Ectodermal cell (in vitro differentiated cells): Measurements from ENCODE around the gene KDM4B.
A peak's percentile ranks its signal among the peaks of the same experiment; 100 is the strongest.

Experiments used
- H3K27ac ChIP-seq: 2 replicates; pipeline ENCODE4 v1.7.0; 2013; ENCODE audit warnings: mild to moderate bottlenecking, low read depth, low read length; ENCODE audit not compliant: insufficient read depth, poor library complexity, severe bottlenecking
- H3K27me3 ChIP-seq: 2 replicates; pipeline ENCODE4 v1.7.0; 2013; ENCODE audit warnings: mild to moderate bottlenecking, low read length; ENCODE audit not compliant: insufficient read depth, control insufficient read depth, poor library complexity, severe bottlenecking
- H3K36me3 ChIP-seq: one replicate; pipeline ENCODE4 v1.7.0; 2013; ENCODE audit warnings: low read length; ENCODE audit not compliant: control insufficient read depth, insufficient read depth
- H3K4me1 ChIP-seq: one replicate; pipeline ENCODE4 v1.7.0; 2013; ENCODE audit warnings: low read length; ENCODE audit not compliant: control insufficient read depth, insufficient read depth
- H3K4me3 ChIP-seq: 2 replicates; pipeline ENCODE4 v1.7.0; 2013; ENCODE audit warnings: low read depth, low read length, control low read depth; ENCODE audit not compliant: insufficient read depth
- H3K9me3 ChIP-seq: 2 replicates; pipeline ENCODE4 v1.7.0; 2013; ENCODE audit warnings: mild to moderate bottlenecking, low read length, moderate library complexity; ENCODE audit not compliant: control insufficient read depth
- WGBS, 2 experiments: methylation state at CpG; one replicate each; pipeline ENCODE4 v1.1.7; 2013; ENCODE audit warnings: missing lambda C conversion rate in 2 of 2; 5-methylcytosine and 5-hydroxymethylcytosine counted together

The KDM4B gene

GRCh38 chr19:4966591-4966990 lies 2.3 kb upstream of the KDM4B start:
- peaks cover 16% of the 10 kb centered on the region for H3K36me3 ChIP-seq
- peaks cover 8% of the 10 kb centered on the region for H3K27me3 ChIP-seq
- no peak overlapping the region for H3K27ac ChIP-seq
- H3K4me1 ChIP-seq: peaks cover 14% of the 10 kb centered on the region
- no peaks in the 10 kb centered on the region for H3K9me3 ChIP-seq
- no peak overlapping the region for H3K4me3 ChIP-seq
- 86 to 89% methylated on average over 6 of the region's 6 CpGs for whole genome bisulfite sequencing, 2 experiments

DNA sequence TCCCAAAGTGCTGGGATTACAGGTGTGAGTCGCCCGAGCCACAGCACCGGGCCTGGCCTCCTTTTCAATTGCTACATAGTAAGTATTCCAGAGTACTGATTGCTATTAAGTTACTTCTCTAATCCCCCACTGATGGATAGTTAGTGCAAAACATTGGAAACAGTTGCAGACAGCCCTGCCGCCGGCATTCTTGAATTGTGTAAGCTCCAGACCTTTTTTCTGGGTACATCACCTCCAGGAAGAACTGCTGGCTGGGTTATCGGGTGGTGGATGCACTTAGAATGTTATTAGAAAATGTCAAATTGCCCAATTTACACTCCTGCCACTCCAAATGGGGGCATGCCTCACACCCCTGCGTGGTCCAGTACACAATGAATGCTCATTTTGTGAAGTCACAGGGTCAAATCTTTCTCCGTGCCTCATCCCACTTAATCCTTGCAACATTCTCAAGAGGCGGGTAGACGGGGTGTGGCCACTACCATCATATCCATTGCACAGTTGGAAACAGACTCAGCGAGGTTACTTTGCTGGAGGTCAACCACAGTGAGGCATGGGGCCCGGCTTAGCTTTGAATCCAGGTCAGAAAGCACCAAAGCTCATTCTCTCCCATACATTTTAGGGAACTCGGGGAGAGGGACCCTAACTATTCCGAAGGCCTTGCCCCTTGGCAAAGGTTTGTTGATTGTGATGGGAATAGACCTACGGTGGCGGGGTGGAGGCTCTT lies 1.0 kb upstream of the KDM4B start:
- no peaks in the 10 kb centered on the region for H3K9me3 ChIP-seq
- no peak overlapping the region for H3K4me3 ChIP-seq
- peaks cover 15% of the 10 kb centered on the region for H3K4me1 ChIP-seq
- WGBS, 2 experiments: 87 to 89% methylated on average over 16 of the region's 16 CpGs
- H3K36me3 ChIP-seq: peaks cover 5% of the 10 kb centered on the region
- no peak overlapping the region for H3K27ac ChIP-seq
- peaks cover 8% of the 10 kb centered on the region for H3K27me3 ChIP-seq

- no peaks in the 10 kb centered on the region for H3K9me3 ChIP-seq
- peaks cover 15% of the 10 kb centered on the region for H3K4me1 ChIP-seq
- H3K4me3 ChIP-seq: peak overlapping the region; percentile 58
- peaks cover 1% of the 10 kb centered on the region for H3K36me3 ChIP-seq
- WGBS, 2 experiments: 0% methylated on average over 50 to 53 of the region's 54 CpGs
- no peak overlapping the region for H3K27ac ChIP-seq
- H3K27me3 ChIP-seq: peaks cover 8% of the 10 kb centered on the region
Measured at GRCh38 chr19:4969292-4969771, 419 bp downstream of the KDM4B start.

DNA sequence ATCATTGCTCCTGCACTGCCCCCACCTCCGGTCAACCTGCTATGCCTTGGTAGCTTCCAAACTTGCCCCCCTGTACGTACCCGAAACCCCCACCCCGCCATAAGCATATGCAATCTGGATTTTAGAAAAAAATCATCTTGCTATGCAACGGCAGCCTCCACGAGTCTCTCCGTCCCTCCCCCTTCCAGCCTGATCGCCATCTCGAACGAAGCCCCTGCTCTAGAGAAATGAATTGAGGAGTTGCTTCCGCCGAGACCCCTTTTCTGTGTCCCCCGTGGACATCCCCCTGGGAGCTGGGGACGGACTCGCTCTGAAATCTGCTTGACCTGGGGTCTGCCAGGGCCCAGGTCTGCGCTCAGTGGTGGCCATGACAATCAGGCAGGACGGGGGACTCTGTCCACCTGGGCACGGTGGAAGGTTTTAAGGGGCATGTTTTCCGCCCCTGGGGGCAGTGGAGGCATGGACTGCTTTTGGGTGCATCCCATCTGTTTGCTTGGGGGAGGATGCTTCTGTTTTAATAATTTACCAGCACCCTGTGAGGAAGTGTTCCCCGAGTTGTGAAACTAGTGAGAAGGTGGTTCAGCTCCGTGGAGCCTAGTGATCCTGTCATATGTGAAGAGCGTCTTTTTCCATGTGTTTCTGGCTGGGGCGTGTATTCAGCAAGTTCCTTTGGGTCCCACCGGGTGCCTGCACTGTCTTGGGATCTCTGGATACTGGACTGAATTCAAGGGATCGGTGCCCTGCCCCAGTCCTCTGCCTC lies 1.0 kb downstream of the KDM4B start:
- H3K4me3 ChIP-seq: peak overlapping the region; percentile 58
- no peak overlapping the region for H3K27ac ChIP-seq
- H3K4me1 ChIP-seq: peaks cover 15% of the 10 kb centered on the region
- no peaks in the 10 kb centered on the region for H3K9me3 ChIP-seq
- 4 to 5% methylated on average over 25 of the region's 25 CpGs for WGBS, 2 experiments
- H3K36me3 ChIP-seq: no peaks in the 10 kb centered on the region
- H3K27me3 ChIP-seq: peaks cover 8% of the 10 kb centered on the region

DNA sequence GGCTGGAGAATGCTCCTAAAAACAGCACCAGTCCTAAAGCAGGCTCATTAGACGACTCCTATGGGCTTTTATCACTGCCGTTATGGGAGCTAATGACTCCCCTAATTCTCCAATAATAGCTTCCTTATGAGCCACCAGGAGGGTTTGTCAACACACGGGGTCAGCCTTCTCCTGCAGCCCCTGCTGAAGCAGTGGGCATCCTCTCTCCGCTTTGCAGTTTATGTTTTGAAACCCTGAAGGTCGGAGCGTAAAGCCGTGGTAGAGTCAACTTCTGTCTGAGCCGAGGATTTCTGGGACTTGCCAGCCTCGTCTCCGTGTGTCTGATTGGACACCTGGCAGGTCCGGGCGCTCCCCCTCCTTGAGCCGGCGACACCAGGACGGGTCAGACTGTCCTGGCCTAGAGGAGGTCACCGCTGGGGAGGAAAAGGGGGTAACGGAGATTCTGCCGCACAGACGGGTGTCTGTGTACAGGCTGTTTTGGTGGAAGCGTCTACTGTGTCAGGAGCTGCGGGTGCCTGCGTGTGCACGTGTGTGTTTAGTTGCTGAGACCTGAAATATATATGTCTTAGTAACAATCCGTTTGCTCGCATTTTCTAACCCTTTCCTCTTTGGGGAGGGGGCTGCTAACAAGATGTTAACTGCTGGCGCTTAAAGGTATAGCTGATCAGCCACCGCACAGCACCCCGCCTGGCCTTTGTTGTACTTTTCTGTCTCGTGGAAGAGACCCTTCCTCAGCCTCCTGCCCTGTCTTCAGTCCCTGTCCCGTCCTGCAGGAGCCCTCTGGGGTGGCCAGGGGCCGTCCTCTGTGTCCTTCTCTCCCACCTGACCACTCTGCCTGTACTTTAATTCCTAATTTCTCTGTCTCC lies 1.9 kb downstream of the KDM4B start:
- 5 to 6% methylated on average over 31 of the region's 31 CpGs for WGBS, 2 experiments
- Histone ChIP-seq H3K4me1 (peaks cover 15% of the 10 kb centered on the region), H3K27ac (peak overlapping the region; percentile 6), H3K9me3 (no peaks in the 10 kb centered on the region), H3K27me3 (peaks cover 8% of the 10 kb centered on the region), H3K36me3 (no peaks in the 10 kb centered on the region), H3K4me3 (peak overlapping the region; percentile 58)

- WGBS, 2 experiments: 33 to 35% methylated on average over 10 of the region's 10 CpGs
- Histone ChIP-seq H3K9me3 (no peaks in the 10 kb centered on the region), H3K27me3 (peaks cover 8% of the 10 kb centered on the region), H3K36me3 (no peaks in the 10 kb centered on the region), H3K4me3 (peak overlapping the region; percentile 58), H3K4me1 (peaks cover 15% of the 10 kb centered on the region), H3K27ac (no peak overlapping the region)
Measured at GRCh38 chr19:4971424-4971793, 2.5 kb downstream of the KDM4B start.

DNA sequence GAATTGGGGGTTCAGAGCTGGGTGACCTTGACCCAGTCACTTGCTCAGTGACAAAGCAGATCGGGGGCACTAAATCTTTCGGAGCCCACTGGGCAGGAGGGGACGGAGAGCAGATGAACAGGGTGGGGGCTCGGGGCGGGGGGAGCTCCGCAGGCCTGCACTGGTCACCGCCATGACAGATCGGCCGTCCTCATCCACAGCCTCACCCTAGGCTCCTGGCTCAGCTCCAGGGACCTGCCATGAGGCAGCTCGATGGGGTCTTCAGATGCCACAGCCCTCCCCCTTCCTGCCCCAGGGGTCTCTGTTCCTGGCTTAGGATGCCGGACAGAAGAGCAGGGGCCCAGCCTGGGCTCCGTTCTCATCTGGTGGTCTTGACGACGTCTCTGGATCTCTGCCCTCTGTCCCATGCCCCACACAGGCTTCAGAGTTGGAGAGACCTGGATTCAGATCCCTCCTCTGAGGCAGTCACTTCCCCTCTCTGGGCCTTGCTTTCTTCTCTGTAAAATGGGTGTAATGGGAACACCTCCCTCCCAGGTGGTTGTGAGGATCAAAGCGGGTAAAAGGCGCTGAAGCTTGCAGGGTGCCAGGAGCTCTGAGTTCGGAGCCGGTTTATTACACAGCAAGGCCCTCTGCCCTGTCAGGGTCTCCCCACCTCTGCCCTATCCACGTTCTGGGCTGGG lies 3.0 kb downstream of the KDM4B start:
- no peak overlapping the region for H3K4me3 ChIP-seq

GRCh38 chr19:4972509-4973230 lies 3.8 kb downstream of the KDM4B start:
- no peak overlapping the region for H3K27ac ChIP-seq
- peaks cover 15% of the 10 kb centered on the region for H3K4me1 ChIP-seq
- H3K9me3 ChIP-seq: no peaks in the 10 kb centered on the region
- no peak overlapping the region for H3K4me3 ChIP-seq
- peaks cover 8% of the 10 kb centered on the region for H3K27me3 ChIP-seq
- WGBS, 2 experiments: 93 to 94% methylated on average over 12 of the region's 12 CpGs
- H3K36me3 ChIP-seq: no peaks in the 10 kb centered on the region

More for the DNA sequence above, 3.0 kb downstream of the KDM4B start:
- no peak overlapping the region for H3K27ac ChIP-seq
- peaks cover 15% of the 10 kb centered on the region for H3K4me1 ChIP-seq
- H3K27me3 ChIP-seq: peaks cover 8% of the 10 kb centered on the region
- 93 to 94% methylated on average over 19 of the region's 19 CpGs for WGBS, 2 experiments
- H3K9me3 ChIP-seq: no peaks in the 10 kb centered on the region
- no peaks in the 10 kb centered on the region for H3K36me3 ChIP-seq

DNA sequence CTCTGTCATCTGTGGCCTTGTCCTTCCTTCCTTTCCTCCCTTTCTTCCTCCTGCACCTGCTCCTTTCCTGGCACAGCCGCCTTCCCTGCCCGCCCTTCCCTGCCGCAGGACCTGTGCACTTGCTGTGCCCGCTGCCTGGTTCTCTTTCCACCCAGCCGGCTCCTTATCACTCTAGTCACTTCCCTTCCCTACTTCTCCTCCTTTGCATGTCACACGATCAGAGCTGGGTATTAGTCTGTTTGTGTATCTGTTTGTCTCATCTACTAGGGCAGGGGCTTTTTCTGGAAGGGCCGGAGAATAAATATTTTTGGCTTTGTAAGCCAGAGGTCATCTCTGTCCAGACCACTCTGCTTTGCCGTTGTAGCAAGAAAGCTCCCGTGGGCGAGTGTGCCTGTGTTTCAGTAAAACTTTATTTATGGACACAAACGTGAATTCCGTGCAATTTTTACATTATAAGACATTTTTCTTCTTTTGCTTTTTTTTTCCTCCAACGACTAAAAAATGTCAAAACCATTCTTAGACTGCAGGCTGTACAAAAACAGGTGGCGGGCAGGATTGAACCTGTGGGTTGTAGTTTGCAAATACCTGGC lies 6.1 kb downstream of the KDM4B start:
- WGBS, 2 experiments: 93 to 94% methylated on average over 14 of the region's 14 CpGs
- H3K36me3 ChIP-seq: no peaks in the 10 kb centered on the region
- no peak overlapping the region for H3K4me3 ChIP-seq
- no peaks in the 10 kb centered on the region for H3K9me3 ChIP-seq
- peaks cover 4% of the 10 kb centered on the region for H3K27me3 ChIP-seq
- H3K4me1 ChIP-seq: peaks cover 14% of the 10 kb centered on the region
- H3K27ac ChIP-seq: no peak overlapping the region
